Ishikawa (cell line): ENCODE results near the gene RPS6KA5.

Source experiments
- CEBPB ChIP-seq: IDR thresholded peaks from 2 replicates; pipeline ENCODE4 v1.6.1; 2012
- CREB1 ChIP-seq: IDR thresholded peaks from 2 replicates; pipeline ENCODE4 v1.6.1; 2012; ENCODE audit warnings: low read depth
- EGR1 ChIP-seq: IDR thresholded peaks from 2 replicates; pipeline ENCODE4 v1.6.1; 2012
- EP300 ChIP-seq: IDR thresholded peaks from 2 replicates; pipeline ENCODE4 v1.6.1; 2012; ENCODE audit warnings: borderline replicate concordance
- FOXM1 ChIP-seq: IDR thresholded peaks from 2 replicates; pipeline ENCODE4 v1.6.1; 2012; ENCODE audit warnings: low read depth, borderline replicate concordance
- NFIC ChIP-seq: IDR thresholded peaks from 2 replicates; pipeline ENCODE4 v1.6.1; 2012
- RAD21 ChIP-seq: IDR thresholded peaks from 2 replicates; pipeline ENCODE4 v1.6.1; 2012; ENCODE audit warnings: low read depth
- TAF1 ChIP-seq: IDR thresholded peaks from 2 replicates; pipeline ENCODE4 v1.6.1; 2012; ENCODE audit warnings: low read depth, mild to moderate bottlenecking
- TCF12 ChIP-seq: IDR thresholded peaks from 2 replicates; pipeline ENCODE4 v1.6.1; 2012; ENCODE audit warnings: low read depth
- TEAD4 ChIP-seq: IDR thresholded peaks from 2 replicates; pipeline ENCODE4 v1.6.1; 2012
- YY1 ChIP-seq: IDR thresholded peaks from 2 replicates; pipeline ENCODE4 v1.6.1; 2012; ENCODE audit warnings: low read depth
- ZBTB7A ChIP-seq: IDR thresholded peaks from 2 replicates; pipeline ENCODE4 v1.6.1; 2012; ENCODE audit warnings: low read depth
- TF ChIP-seq, protein P1 (sequence below): IDR thresholded peaks from 2 replicates; pipeline ENCODE4 v1.6.1; 2012
- TF ChIP-seq, protein P2 (sequence below): IDR thresholded peaks from 2 replicates; pipeline ENCODE4 v1.6.1; 2012
- TF ChIP-seq, protein P3 (sequence below): IDR thresholded peaks from 2 replicates; pipeline ENCODE4 v1.6.1; 2012; ENCODE audit warnings: low read depth, mild to moderate bottlenecking

The RPS6KA5 gene

DNA sequence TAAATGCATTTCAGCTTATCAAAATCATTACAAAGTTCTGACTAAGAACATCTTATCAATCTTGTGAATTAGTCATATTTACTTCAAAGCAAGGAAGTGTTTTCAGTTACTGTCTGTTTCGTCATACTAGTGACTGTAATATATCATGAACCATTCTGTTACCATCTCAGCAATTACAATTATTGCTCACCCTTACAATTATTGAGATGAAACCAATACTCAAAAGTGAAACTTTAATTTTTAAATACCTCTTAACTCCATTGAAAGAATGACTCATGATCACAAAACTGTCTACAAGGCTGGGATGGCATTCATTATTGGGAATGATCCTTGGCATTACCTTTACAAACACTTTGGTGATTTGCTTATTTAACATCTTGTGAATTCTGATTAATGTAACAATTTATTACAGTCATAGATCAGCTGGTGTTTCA is 90.3 kb downstream of the RPS6KA5 start:
- TF ChIP-seq CEBPB = no peak
- TF ChIP-seq, protein P1, sequence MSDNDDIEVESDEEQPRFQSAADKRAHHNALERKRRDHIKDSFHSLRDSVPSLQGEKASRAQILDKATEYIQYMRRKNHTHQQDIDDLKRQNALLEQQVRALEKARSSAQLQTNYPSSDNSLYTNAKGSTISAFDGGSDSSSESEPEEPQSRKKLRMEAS = no peak
- no peak for TF ChIP-seq RAD21
- no peak for TF ChIP-seq TCF12

DNA sequence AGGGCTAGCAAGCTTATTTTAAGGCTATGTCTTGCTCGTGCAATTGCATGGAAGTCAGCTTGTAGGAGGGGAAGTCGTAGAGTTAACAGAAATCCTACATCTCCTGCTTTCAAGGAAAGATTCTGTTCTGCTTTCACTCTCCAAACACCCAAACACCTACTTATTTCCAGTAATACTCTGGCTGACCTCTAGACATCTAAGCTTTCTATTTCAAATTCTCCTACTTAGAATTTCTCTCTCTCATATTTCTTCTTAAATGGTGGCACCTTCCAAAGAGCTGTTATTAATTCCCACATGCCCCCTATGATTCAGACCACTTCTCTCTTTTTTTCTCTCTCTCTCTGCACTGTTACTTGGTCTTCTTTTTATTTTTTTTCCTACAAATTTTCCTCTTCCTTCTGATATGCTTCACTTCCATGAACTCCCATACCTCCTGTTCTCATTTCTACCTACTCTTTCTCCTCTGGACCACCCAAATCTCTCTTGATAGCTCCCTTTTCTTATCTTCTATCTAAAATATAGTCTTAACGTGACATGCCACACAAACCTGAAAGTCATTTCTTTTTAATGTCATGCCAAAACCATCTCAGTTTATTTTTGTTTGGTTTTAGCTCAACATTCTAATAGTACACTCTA is 90.8 kb downstream of the RPS6KA5 start:
- no peak for TF ChIP-seq EP300
- no peak for TF ChIP-seq YY1
- TF ChIP-seq TEAD4 = no peak
- no peak for TF ChIP-seq ZBTB7A
- TF ChIP-seq FOXM1 = no peak
- no peak for TF ChIP-seq TCF12
- no peak for TF ChIP-seq EGR1
- TF ChIP-seq, protein P1 = no peak
- TF ChIP-seq NFIC = no peak
- no peak for TF ChIP-seq CEBPB
- TF ChIP-seq, protein P2, sequence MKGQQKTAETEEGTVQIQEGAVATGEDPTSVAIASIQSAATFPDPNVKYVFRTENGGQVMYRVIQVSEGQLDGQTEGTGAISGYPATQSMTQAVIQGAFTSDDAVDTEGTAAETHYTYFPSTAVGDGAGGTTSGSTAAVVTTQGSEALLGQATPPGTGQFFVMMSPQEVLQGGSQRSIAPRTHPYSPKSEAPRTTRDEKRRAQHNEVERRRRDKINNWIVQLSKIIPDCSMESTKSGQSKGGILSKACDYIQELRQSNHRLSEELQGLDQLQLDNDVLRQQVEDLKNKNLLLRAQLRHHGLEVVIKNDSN = no peak
- no peak for TF ChIP-seq CREB1
- TF ChIP-seq, protein P3, sequence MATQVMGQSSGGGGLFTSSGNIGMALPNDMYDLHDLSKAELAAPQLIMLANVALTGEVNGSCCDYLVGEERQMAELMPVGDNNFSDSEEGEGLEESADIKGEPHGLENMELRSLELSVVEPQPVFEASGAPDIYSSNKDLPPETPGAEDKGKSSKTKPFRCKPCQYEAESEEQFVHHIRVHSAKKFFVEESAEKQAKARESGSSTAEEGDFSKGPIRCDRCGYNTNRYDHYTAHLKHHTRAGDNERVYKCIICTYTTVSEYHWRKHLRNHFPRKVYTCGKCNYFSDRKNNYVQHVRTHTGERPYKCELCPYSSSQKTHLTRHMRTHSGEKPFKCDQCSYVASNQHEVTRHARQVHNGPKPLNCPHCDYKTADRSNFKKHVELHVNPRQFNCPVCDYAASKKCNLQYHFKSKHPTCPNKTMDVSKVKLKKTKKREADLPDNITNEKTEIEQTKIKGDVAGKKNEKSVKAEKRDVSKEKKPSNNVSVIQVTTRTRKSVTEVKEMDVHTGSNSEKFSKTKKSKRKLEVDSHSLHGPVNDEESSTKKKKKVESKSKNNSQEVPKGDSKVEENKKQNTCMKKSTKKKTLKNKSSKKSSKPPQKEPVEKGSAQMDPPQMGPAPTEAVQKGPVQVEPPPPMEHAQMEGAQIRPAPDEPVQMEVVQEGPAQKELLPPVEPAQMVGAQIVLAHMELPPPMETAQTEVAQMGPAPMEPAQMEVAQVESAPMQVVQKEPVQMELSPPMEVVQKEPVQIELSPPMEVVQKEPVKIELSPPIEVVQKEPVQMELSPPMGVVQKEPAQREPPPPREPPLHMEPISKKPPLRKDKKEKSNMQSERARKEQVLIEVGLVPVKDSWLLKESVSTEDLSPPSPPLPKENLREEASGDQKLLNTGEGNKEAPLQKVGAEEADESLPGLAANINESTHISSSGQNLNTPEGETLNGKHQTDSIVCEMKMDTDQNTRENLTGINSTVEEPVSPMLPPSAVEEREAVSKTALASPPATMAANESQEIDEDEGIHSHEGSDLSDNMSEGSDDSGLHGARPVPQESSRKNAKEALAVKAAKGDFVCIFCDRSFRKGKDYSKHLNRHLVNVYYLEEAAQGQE = no peak
- no peak for TF ChIP-seq RAD21
- TF ChIP-seq TAF1 = no peak

DNA sequence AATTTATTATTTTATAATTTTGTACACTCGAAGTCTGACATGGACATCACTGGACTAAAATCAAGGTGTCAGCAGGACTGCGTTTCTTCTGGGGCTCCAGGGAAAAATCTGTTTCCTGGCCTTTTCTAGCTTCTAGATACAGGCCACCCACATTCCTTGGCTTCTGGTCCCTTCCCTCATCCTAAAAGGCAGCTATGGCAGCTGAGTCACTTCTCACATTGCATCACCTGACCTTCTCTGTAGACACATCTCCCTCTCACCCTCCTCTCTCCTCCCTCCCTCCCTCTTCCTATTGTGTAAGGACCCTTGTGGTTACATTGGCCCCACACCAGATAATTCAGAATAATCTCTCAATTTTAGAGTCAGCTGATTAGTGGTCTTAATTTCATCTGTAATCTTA is 92.4 kb downstream of the RPS6KA5 start:
- TF ChIP-seq, protein P1 = no peak
- TF ChIP-seq, protein P2 = no peak
- TF ChIP-seq RAD21 (no peak), YY1 (no peak), CEBPB (no peak), NFIC (no peak), FOXM1 (no peak), EGR1 (no peak), TAF1 (no peak), EP300 (no peak), TCF12 (no peak), CREB1 (no peak), TEAD4 (no peak)
- TF ChIP-seq, protein P3 = no peak

DNA sequence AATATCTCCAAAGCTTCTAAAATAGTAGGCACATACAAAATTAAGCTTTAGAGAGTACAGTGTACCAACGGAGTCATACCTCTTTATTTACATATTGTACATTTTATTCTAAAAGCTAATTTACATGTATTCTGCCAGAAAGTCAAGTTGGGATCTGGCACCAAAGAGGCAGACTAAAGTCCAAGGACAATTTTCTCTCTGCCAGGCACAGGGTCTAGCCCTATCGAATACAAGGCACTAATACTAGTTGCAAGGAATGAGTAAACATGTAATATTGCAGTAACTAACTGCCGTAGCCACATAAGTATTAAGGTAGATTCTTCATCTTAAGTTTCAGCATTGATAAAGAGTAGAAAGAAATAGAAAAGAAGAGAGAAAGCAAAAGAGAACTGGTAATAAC is 93.9 kb downstream of the RPS6KA5 start:
- TF ChIP-seq, protein P2 = no peak
- TF ChIP-seq CEBPB (no peak), YY1 (no peak), NFIC (no peak), TEAD4 (no peak), EP300 (no peak), CREB1 (no peak), ZBTB7A (no peak)
- TF ChIP-seq, protein P3 = no peak
- TF ChIP-seq, protein P1 = no peak
